Measurements from ENCODE around the gene SINHCAF. TPM values are rescaled to one million over a fixed set of nuclear protein-coding genes. Genes with fewer than 3 reads are reported as not detected.

The SINHCAF gene
- total RNA-seq, 4 donors from 2014 or later = 1.5 to 8.6 (median 2.8) TPM

- no peak for DNase-seq
- no peaks in the 10 kb centered on the region for H3K27me3 ChIP-seq
- H3K4me1 ChIP-seq = peaks cover 0 to 5% of the 10 kb centered on the region in 2 donors
- ATAC-seq = no peak
- no peaks in the 10 kb centered on the region for H3K36me3 ChIP-seq
- in situ Hi-C loops (cut with MboI; ENCODE audit: low sequenced_read_pairs in 4 of 4) (loop anchor here in 1 of 4 donors (25.0 kb wide), 2 partner anchors 124 to 374 kb away; no protein-coding TSS in a partner anchor), intact Hi-C loops (cut with DNase I; ENCODE audit: low total_unique reads) (loop anchor here (10.0 kb wide), 1 partner anchor 381 kb away; no protein-coding TSS in a partner anchor)
- H3K27ac ChIP-seq = no peak overlapping the region
- no peak overlapping the region for H3K4me3 ChIP-seq
- no peaks in the 10 kb centered on the region for H3K9me3 ChIP-seq
- TF ChIP-seq CTCF (IDR thresholded peaks at IDR 0.05 in 4 of 5, conservative IDR thresholded peaks at IDR 0.05 in 1 of 5) = no peak
- TF ChIP-seq POLR2A (IDR thresholded peaks at IDR 0.05) = no peak
Measured at GRCh38 chr12:31235868-31236395, 90.0 kb downstream of the SINHCAF start.

DNA sequence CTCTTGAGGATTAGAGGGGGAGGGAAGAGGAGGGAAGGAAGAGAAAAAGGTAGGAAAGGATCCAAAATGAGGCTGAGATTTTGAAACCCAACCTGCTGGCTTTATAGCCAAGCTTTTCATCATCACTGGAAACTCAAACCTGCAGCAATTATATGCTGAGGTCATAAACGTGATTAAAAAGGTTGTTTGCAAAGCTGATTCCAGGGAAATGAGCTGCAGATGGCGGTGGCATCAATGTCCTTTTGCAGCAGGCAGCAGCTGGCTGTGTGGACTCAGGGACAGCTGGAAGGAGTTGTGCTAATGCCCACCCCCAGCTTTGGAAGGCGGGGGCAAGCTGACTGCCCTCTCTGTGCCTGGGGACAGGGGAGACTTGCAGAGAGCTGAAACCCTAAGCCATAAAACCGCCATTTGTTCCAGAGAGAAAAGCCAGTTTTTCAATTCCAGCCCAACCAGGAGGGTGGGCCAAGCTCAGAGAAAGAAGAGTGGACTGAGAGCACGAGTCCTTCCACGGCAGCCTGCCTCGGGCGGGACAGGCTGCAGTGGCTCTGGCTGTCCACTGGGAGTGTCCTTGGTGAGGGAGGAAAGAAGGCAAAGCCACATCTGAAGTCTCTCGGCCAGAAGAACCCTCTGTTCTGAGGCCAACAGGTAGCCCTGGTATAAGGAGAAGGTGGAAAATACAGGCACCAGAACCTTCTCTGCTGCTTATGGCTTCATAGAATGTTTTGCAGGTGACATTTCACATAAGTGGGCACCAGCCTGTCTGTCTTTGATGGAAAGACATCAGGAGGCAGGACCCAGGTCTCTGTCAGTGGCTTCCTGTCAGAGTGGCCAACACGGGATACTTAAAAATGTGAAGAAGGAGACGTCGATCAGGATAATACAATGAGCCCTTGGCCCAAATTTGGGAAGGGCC is 90.7 kb downstream of the SINHCAF start:
- Histone ChIP-seq H3K4me1 (peaks cover 0 to 11% of the 10 kb centered on the region in 2 donors), H3K36me3 (no peaks in the 10 kb centered on the region), H3K27me3 (no peaks in the 10 kb centered on the region), H3K9me3 (no peaks in the 10 kb centered on the region), H3K27ac (no peak overlapping the region), H3K4me3 (no peak overlapping the region)
- DNase-seq (no peak), ATAC-seq (peak; percentile 44 to 71)
- intact Hi-C loops (cut with DNase I; ENCODE audit: low total_unique reads) = loop anchor here (10.0 kb wide), 1 partner anchor 380 kb away; no protein-coding TSS in a partner anchor
- in situ Hi-C loops (cut with MboI; ENCODE audit: low sequenced_read_pairs in 4 of 4) = loop anchor here in 1 of 4 donors (25.0 kb wide), 2 partner anchors 123 to 373 kb away; no protein-coding TSS in a partner anchor
- no peak for TF ChIP-seq POLR2A (IDR thresholded peaks at IDR 0.05)
- peak in 4 of 5 experiments; percentile 20 to 54 (median 38) for TF ChIP-seq CTCF (IDR thresholded peaks at IDR 0.05 in 4 of 5, conservative IDR thresholded peaks at IDR 0.05 in 1 of 5)

DNA sequence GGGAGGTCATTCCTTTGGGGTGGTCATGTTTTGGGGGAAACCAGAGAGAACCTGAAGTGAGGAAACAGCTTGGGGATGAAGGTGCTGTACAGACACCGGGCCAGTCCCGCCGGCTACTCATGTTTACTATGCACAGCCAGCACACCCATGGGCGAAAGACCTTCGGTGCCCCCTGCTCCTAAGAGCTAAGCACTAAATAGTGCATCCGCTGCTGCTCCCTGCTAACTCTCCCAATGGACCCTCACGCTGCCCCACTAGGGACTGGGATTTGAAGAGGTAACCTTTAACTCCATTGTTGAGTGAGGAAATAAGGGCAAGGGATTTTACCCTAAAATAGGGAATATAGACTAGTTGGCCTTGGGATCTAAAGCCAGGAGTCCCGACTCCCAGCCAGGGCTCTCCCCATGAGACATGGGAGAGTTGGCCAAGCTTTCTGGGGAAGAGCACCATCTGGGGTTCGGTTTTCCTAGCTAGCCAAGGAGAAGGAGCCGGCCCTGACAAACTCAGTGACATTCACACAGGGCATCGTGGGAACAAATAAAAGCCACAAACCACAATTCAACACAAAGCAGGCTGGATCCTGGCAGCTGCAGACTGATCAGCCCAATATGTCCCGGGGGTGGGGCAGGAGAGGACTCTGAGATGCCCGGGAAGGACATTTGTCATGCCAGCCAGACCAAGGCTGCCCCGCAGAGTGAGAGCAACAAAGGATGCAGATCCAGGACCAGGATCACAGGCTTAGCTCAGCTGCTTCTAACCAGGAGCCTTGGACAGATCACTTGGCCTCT is 91.7 kb downstream of the SINHCAF start:
- no peaks in the 10 kb centered on the region for H3K9me3 ChIP-seq
- ATAC-seq (no peak), DNase-seq (no peak)
- H3K27me3 ChIP-seq = no peaks in the 10 kb centered on the region
- H3K36me3 ChIP-seq = no peaks in the 10 kb centered on the region
- H3K4me1 ChIP-seq = peaks cover 0 to 11% of the 10 kb centered on the region in 2 donors
- intact Hi-C loops (cut with DNase I; ENCODE audit: low total_unique reads) = loop anchor here (10.0 kb wide), 1 partner anchor 379 kb away; no protein-coding TSS in a partner anchor
- in situ Hi-C loops (cut with MboI; ENCODE audit: low sequenced_read_pairs in 4 of 4) = loop anchor here in 1 of 4 donors (25.0 kb wide), 2 partner anchors 122 to 372 kb away; no protein-coding TSS in a partner anchor
- no peak for TF ChIP-seq CTCF (IDR thresholded peaks at IDR 0.05 in 4 of 5, conservative IDR thresholded peaks at IDR 0.05 in 1 of 5)
- no peak for TF ChIP-seq POLR2A (IDR thresholded peaks at IDR 0.05)
- H3K4me3 ChIP-seq = no peak overlapping the region
- no peak overlapping the region for H3K27ac ChIP-seq

DNA sequence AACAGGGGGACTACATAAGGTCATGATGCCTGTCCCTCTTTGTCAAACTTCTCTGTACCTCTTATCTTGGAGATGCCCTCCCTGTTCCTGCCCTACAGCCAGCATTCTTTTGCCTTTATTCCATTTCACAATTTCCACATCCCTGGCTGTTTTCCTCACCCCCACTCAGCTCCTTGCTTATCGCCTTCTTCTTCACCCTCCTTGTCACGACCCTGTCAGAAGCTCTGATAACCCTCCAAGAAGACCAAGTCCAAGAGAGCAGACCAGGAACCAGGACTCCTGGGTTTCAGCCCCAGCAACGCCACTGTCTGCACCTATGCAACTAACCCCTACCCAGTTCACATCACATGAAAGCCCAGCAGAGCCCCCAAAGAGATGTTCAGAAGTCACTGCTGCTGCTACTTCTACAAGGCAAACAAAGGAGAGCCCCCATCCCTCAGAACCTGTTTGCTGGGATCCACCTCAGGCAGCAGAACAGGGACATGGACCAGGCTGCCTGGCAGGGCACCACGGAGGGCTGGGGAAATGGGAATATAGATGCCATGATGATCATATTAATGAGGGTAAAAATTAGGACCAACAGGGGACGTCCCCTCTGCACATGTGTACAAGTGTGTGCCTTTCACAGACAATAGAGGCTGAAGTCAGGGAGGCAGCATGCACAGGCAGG is 92.8 kb downstream of the SINHCAF start:
- Histone ChIP-seq H3K9me3 (no peaks in the 10 kb centered on the region), H3K4me1 (peaks cover 0 to 11% of the 10 kb centered on the region in 2 donors), H3K36me3 (no peaks in the 10 kb centered on the region), H3K27me3 (no peaks in the 10 kb centered on the region), H3K4me3 (no peak overlapping the region), H3K27ac (no peak overlapping the region)
- no peak for ATAC-seq
- no peak for DNase-seq
- in situ Hi-C loops (cut with MboI; ENCODE audit: low sequenced_read_pairs in 4 of 4) (loop anchor here in 1 of 4 donors (25.0 kb wide), 2 partner anchors 121 to 371 kb away; no protein-coding TSS in a partner anchor), intact Hi-C loops (cut with DNase I; ENCODE audit: low total_unique reads) (loop anchor here (10.0 kb wide), 1 partner anchor 378 kb away; no protein-coding TSS in a partner anchor)
- TF ChIP-seq CTCF (IDR thresholded peaks at IDR 0.05 in 4 of 5, conservative IDR thresholded peaks at IDR 0.05 in 1 of 5) = no peak
- no peak for TF ChIP-seq POLR2A (IDR thresholded peaks at IDR 0.05)

Measured in gastrocnemius medialis (tissue), 4 donors.